SK-N-SH treated with all-trans-retinoic acid at 6 μM for 48 hours (cell line): ENCODE measurements around the gene SECISBP2.

ENCODE experiments used
- ARNTL ChIP-seq: fragments of 450-650 bp; formaldehyde crosslinking; IDR thresholded peaks from 2 replicates; pipeline ENCODE4 v1.5.0; 2020; ENCODE audit warnings: low read depth, mild to moderate bottlenecking, moderate library complexity, borderline replicate concordance
- BACH2 ChIP-seq: fragments of 250-450 bp; sonication (Bioruptor Pico); IDR thresholded peaks from 2 replicates; pipeline ENCODE4 v1.9.0; 2021; ENCODE audit warnings: mild to moderate bottlenecking, borderline replicate concordance
- CREB5 ChIP-seq: fragments of 250-450 bp; sonication (Bioruptor Pico); IDR thresholded peaks from 2 replicates; pipeline ENCODE4 v1.5.1; 2020; ENCODE audit warnings: low read depth, mild to moderate bottlenecking, moderate library complexity
- GLIS3 ChIP-seq: fragments of 250-450 bp; sonication (Bioruptor Pico); IDR thresholded peaks from 2 replicates; pipeline ENCODE4 v1.5.0; 2020; ENCODE audit warnings: mild to moderate bottlenecking, moderate library complexity
- TOX ChIP-seq: fragments of 250-450 bp; sonication (Bioruptor Pico); IDR thresholded peaks from 2 replicates; pipeline ENCODE4 v1.8.0; 2021; ENCODE audit warnings: mild to moderate bottlenecking, moderate library complexity, borderline replicate concordance
- TSHZ2 ChIP-seq: fragments of 250-450 bp; sonication (Bioruptor Pico); IDR thresholded peaks from 2 replicates; pipeline ENCODE4 v1.5.0; 2020; ENCODE audit warnings: mild to moderate bottlenecking, moderate library complexity
- ZC3H10 ChIP-seq: fragments of 250-450 bp; sonication (Bioruptor Pico); IDR thresholded peaks from 2 replicates; pipeline ENCODE4 v1.5.1; 2021; ENCODE audit warnings: mild to moderate bottlenecking, moderate library complexity
- ZFP30 ChIP-seq: fragments of 450-650 bp; formaldehyde crosslinking; IDR thresholded peaks from 2 replicates; pipeline ENCODE4 v1.5.0; 2022; ENCODE audit warnings: mild to moderate bottlenecking, moderate library complexity
- ZNF70 ChIP-seq: fragments of 450-650 bp; formaldehyde crosslinking; IDR thresholded peaks from 2 replicates; pipeline ENCODE4 v1.5.0; 2020; ENCODE audit warnings: mild to moderate bottlenecking, moderate library complexity
- ZNF8 ChIP-seq: fragments of 450-650 bp; formaldehyde crosslinking; IDR thresholded peaks from 2 replicates; pipeline ENCODE4 v1.5.0; 2020; ENCODE audit warnings: mild to moderate bottlenecking, moderate library complexity
- TF ChIP-seq, protein P1 (sequence below): fragments of 250-450 bp; sonication (Bioruptor Pico); IDR thresholded peaks from 2 replicates; pipeline ENCODE4 v1.8.0; 2020; ENCODE audit warnings: mild to moderate bottlenecking, moderate library complexity, borderline replicate concordance

- TF ChIP-seq ZNF70 (CRISPR knock-in tag) (no peak), BACH2 (CRISPR knock-in tag) (no peak), TOX (CRISPR knock-in tag) (no peak), ZFP30 (CRISPR knock-in tag) (no peak), CREB5 (CRISPR knock-in tag) (no peak), ARNTL (CRISPR knock-in tag) (no peak), TSHZ2 (no peak), ZNF8 (CRISPR knock-in tag) (no peak), ZC3H10 (CRISPR knock-in tag) (no peak), GLIS3 (CRISPR knock-in tag) (no peak)
- TF ChIP-seq, protein P1, sequence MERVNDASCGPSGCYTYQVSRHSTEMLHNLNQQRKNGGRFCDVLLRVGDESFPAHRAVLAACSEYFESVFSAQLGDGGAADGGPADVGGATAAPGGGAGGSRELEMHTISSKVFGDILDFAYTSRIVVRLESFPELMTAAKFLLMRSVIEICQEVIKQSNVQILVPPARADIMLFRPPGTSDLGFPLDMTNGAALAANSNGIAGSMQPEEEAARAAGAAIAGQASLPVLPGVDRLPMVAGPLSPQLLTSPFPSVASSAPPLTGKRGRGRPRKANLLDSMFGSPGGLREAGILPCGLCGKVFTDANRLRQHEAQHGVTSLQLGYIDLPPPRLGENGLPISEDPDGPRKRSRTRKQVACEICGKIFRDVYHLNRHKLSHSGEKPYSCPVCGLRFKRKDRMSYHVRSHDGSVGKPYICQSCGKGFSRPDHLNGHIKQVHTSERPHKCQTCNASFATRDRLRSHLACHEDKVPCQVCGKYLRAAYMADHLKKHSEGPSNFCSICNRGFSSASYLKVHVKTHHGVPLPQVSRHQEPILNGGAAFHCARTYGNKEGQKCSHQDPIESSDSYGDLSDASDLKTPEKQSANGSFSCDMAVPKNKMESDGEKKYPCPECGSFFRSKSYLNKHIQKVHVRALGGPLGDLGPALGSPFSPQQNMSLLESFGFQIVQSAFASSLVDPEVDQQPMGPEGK (CRISPR knock-in tag) = no peak
These were observed 34.2 kb upstream of the SECISBP2 start for GRCh38 chr9:89284076-89284475.
